Measurements from ENCODE around the gene GSTO1.

GRCh38 chr10:104259456-104259855 lies 4.8 kb downstream of the GSTO1 start:
- TF ChIP-seq, protein P1, sequence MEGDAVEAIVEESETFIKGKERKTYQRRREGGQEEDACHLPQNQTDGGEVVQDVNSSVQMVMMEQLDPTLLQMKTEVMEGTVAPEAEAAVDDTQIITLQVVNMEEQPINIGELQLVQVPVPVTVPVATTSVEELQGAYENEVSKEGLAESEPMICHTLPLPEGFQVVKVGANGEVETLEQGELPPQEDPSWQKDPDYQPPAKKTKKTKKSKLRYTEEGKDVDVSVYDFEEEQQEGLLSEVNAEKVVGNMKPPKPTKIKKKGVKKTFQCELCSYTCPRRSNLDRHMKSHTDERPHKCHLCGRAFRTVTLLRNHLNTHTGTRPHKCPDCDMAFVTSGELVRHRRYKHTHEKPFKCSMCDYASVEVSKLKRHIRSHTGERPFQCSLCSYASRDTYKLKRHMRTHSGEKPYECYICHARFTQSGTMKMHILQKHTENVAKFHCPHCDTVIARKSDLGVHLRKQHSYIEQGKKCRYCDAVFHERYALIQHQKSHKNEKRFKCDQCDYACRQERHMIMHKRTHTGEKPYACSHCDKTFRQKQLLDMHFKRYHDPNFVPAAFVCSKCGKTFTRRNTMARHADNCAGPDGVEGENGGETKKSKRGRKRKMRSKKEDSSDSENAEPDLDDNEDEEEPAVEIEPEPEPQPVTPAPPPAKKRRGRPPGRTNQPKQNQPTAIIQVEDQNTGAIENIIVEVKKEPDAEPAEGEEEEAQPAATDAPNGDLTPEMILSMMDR (IDR thresholded peaks at IDR 0.05): no peak
- no peak for TF ChIP-seq EZH2 (IDR thresholded peaks at IDR 0.05; ENCODE audit: borderline replicate concordance, insufficient read depth, low read depth, low read length, poor library complexity, severe bottlenecking)
